GM21526 (cell line): ENCODE results near the gene SLC12A8.

Experiments used
- ATAC-seq: cut with Tn5 transposase; IDR thresholded peaks from one replicate; pipeline ENCODE4 v1.9.1; 2021; ENCODE audit warnings: moderate library complexity; ENCODE audit not compliant: unreplicated experiment, low FRiP score

Gene SLC12A8

GRCh38 chr3:125220183-125220582 lies 7.6 kb upstream of the SLC12A8 start:
- no peak for ATAC-seq

- no peak for ATAC-seq
These were observed 6.7 kb upstream of the SLC12A8 start for GRCh38 chr3:125219261-125219701.

DNA sequence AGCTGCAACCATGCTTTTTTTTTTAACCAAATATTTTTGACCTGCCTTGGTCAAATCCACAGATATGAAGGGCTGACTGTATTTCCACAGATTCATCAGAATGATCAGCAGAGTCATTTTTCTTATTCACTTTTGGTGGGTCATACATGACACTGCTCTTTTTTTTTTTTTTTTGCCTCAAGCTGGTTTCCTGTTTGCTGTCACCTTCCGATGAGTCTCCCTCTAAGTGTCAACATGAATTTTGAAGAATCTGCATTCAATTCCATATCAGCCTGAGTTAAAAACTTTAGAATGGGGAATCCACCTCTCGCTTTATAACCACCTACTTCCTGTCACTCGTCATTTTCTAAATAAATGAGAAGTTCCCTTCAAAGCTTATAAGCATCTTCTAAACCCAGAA lies 2.2 kb upstream of the SLC12A8 start:
- ATAC-seq = no peak

GRCh38 chr3:125213946-125214542 lies 1.5 kb upstream of the SLC12A8 start:
- ATAC-seq = no peak

- no peak for ATAC-seq
These were observed 812 bp upstream of the SLC12A8 start for GRCh38 chr3:125213364-125213755.

- ATAC-seq = no peak
These were observed 448 bp downstream of the SLC12A8 start for GRCh38 chr3:125212091-125212508.

GRCh38 chr3:125211523-125212090 lies 941 bp downstream of the SLC12A8 start:
- ATAC-seq = no peak

- no peak for ATAC-seq
These were observed 4.5 kb downstream of the SLC12A8 start for GRCh38 chr3:125207949-125208568.

DNA sequence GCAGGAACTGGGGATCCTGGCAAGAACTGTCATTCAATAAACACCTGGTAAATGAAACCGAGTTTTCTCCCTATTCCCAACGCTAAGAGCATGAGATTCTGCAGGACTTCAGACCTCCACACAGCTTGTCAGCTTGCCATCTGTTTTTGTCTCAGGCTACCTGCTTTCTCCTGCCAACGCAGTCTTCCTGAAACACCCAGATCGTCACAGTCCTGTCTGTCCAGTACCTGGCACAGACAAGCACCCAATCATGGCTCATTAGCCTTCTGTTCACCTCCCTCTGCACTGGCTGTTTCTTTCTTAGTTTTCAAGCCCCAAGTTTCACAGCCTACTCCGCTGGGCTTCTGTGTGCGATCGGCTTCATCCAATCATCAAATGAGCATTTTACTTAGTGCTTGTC lies 5.0 kb downstream of the SLC12A8 start:
- no peak for ATAC-seq

DNA sequence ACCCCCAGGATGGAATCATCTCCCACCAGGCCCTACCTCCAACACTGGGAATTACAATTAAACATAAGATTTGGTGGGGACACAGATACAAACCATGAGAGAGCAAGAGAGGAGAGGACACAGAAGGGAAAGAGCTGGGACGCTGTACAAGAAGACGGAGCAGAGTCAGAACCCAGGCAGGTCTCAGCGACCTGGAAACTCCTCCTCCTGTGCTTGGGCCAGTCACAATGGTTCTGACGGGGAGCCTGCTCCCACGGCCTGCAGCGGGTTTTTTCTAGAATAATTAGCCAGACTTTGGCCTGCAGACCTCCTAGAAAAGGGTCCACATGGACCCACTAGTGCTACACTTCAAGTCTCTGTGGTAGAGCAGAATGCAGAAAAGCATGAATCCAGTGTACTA lies 5.6 kb downstream of the SLC12A8 start:
- no peak for ATAC-seq

- ATAC-seq = no peak
These were observed 8.8 kb downstream of the SLC12A8 start for GRCh38 chr3:125203731-125204130.

GRCh38 chr3:125202197-125202596 lies 10.4 kb downstream of the SLC12A8 start:
- ATAC-seq = no peak

DNA sequence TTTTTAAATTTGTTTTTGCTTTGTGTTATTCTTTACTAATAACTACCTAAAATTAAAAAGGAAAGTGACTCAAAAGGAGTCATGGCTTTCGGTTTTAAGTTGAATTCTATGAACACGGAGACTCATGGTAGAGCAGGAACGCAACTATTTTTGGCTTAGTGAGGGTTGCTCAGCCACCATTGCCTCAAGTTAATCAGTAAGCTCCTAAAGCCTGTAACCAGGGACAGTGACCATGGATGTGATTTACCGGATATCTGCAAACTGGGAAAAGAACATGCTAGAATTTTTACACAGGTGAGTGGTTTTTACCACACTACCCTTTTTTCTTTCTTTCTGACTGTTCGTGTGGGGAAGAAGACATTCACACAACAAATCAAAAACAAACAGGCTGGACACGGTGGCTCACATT lies 11.8 kb downstream of the SLC12A8 start:
- ATAC-seq = no peak

- ATAC-seq = no peak
These were observed 17.5 kb downstream of the SLC12A8 start for GRCh38 chr3:125194849-125195601.

DNA sequence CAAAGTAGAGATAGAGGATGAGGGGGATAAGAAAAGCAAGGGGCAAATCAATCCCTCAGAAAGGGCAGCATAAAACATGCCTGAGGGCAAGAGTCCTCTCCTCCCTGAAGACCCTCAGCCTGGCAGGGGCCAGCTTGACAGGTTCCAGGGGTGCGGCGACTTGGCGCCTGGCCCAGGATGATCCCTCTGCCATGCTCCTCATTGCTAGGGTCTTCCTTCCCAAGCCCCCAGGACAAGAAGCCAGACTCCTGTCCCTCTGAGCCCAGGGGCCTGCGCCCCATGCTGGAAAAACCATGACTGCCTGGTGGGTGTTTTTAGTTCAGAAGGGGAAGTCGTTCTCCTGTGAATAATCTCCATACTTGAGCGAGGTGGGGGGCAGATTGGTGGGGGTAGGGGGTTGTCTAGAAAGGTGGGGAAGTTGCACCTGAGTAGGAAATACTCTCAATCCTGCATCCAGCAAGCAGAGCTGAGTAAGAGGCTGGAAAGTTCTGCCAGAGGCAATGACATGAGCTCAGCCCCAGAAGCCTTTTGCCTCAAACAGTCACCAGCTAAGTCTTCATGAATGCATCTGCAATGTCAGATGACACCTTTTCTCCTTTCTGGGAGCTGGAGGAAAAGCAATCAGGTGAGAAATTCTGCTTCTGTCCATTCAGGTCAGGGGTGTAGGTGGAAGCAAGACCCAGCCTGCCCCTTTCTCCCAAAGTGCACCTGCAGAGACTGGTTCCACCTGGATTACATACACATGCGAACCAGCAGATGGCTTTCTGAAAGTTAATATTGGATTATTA lies 18.3 kb downstream of the SLC12A8 start:
- ATAC-seq = no peak

DNA sequence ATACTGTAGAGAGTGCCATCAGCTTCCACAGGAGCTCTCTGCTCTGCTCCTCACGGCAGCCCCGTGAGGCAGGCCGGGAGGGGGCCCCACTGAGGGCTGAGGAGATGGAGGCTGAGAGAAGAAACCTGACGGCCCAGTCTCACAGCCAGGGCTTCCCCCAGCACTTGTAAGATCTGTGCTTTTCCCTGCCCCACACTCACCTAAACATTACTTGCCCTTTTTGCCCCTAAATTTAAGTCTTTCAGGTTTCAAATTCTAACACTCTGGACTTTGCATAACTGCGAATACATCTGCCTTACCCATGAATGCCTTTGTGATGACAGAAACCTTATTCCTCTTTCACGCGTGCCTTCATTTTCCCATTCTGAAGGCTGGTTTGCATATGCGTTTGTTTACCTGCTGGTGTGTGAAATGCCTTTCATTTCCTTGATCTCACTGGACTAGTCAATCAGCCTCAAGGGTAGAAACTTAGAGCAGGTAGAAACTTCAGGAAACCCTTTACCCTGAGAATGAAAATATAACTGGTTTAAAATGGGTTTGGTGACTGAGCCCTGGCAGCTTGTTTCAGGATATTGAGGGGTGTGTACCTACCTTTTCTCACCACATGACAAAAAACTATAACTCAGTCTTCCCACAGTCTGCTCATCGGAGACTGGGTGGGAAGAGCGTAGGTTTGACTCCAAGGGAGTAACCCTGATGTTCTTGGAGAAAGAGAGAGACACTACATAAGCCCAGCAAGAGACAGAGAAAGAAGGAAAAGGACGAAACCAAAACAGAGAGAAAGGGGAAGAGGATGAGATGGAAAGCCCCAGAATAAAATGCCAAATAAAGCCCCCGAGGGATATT lies 20.1 kb downstream of the SLC12A8 start:
- ATAC-seq = peak; percentile 66

- no peak for ATAC-seq
These were observed 20.8 kb downstream of the SLC12A8 start for GRCh38 chr3:125191730-125192129.

GRCh38 chr3:125191256-125191655 lies 21.3 kb downstream of the SLC12A8 start:
- ATAC-seq = no peak

- ATAC-seq = no peak
These were observed 21.8 kb downstream of the SLC12A8 start for GRCh38 chr3:125190786-125191185.
